HG03565 (cell line): ENCODE data around the gene VLDLR.
"Not testable (repeated sequence)": the region's sequence is repeated elsewhere in the genome, so short reads cannot be mapped to it uniquely, and the experiment has no call there.

Experiments used
- ATAC-seq: cut with Tn5 transposase; IDR thresholded peaks from one replicate; pipeline ENCODE4 v1.9.1; 2021; ENCODE audit warnings: mild to moderate bottlenecking, moderate library complexity; ENCODE audit not compliant: unreplicated experiment

Gene VLDLR

GRCh38 chr9:2707256-2707655, 85.7 kb downstream of the VLDLR start:
- not testable (repeated sequence) for ATAC-seq
